ENCODE measurements around the gene KIF3A.

DNA sequence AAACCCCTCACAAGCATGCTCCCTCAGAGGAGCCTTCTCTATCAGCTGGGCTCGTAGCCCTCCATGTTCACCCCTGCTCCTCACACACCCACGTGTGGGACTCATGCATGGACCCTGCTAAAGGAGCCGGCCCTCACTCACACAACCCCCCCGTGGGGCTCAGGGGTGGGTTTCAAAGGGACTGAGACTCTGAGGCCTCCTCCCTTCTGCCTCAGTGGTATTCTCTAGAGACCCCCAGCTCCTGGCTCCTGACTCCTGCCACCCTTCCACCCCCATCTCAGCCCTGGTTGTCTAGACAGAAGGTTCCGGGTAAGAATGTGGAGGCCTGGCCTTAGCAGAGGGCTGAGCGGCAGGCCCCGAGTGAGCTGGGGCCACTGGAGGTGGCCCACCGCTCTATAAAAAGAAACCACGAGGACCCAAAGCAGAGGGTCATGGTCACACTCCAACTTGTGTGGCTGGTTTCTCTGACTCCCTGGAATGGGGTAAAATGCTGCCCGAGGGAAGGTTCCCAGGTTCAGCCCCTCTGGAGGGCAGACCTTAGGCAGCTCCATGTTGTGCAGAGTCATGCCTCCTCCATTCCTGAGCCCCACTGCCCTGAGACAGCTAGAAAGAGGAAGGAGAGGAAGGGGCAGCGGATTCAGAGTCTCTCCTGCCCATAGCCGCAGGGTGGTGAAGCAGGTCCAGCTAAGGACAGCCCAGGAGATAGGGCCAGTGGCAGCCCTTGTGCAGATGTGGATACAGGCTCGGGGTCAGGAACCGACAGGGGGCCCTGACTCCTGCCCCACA is 28.9 kb upstream of the KIF3A start:
- no peak for TF ChIP-seq POLR2AphosphoS5 (IDR thresholded peaks at IDR 0.05; ENCODE audit: borderline replicate concordance, low read depth, low read length)
- TF ChIP-seq EZH2 (IDR thresholded peaks at IDR 0.05) = no peak
